ENCODE results near the gene RUNDC1.

RUNDC1 gene

DNA sequence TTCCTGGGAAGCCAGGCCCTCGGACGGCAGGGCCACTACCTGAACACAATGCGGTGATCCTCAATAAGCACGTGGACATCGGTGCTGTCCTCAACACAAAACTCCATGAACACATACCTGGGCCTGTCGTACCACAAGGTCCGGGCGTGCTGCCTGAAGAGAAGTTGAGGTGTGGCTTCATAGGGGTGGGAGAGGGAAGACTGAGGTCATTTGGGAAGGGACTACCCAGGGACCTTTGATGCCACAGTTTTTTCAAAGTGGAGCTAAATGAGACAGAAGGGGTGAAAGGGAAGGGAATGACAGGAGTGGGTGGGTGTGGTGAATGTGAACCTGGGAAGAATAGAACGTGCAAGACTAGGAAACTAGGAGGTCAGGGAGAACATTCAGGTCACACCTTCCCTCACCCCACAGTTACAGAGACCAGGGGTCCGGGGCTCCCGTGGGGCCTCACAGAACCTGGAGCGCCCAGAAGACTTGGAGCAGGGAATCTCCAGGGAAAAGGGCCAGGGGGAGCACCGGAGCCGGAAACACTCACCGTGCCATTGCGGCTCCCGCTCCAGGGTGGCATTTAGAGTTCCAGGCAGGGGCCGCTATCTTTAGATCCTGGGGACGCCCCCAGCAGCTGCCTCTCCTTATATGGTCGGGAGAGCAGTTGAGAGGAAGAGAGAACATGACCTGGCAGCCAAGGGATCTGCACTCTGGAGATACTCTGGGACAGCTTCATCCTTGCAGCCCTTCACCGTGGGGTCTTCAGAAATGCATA is 673 bp upstream of the RUNDC1 start, which contains the start of gene PTGES3L:
PTGES3L (minus strand) TSS at position 570 of the 763 bp plus-strand sequence; CDS start at position 543, 27 bp downstream.
- no peak for TF ChIP-seq CTCF (IDR thresholded peaks at IDR 0.05; ENCODE audit: insufficient read depth, low read depth, low read length, missing control alignments)
- DNase-seq (ENCODE audit: low read depth) = no peak
- peak within 1 kb of the TSS; percentile 84 for H3K4me3 ChIP-seq (ENCODE audit: low read length)

GRCh38 chr17:42980766-42981397 is 517 bp downstream of the RUNDC1 start:
- peak; percentile 12 for TF ChIP-seq CTCF (IDR thresholded peaks at IDR 0.05; ENCODE audit: insufficient read depth, low read depth, low read length, missing control alignments)
- peak; percentile 72 for DNase-seq (ENCODE audit: low read depth)
- peak overlapping the region; percentile 84 for H3K4me3 ChIP-seq (ENCODE audit: low read length)

GRCh38 chr17:42982266-42982665 is 1.9 kb downstream of the RUNDC1 start:
- no peak overlapping the region for H3K4me3 ChIP-seq (ENCODE audit: low read length)
- TF ChIP-seq CTCF (IDR thresholded peaks at IDR 0.05; ENCODE audit: insufficient read depth, low read depth, low read length, missing control alignments) = no peak
- DNase-seq (ENCODE audit: low read depth) = no peak

- H3K4me3 ChIP-seq (ENCODE audit: low read length) = no peak overlapping the region
- no peak for TF ChIP-seq CTCF (IDR thresholded peaks at IDR 0.05; ENCODE audit: insufficient read depth, low read depth, low read length, missing control alignments)
- no peak for DNase-seq (ENCODE audit: low read depth)
Measured at GRCh38 chr17:42985225-42985624, 4.9 kb downstream of the RUNDC1 start.

DNA sequence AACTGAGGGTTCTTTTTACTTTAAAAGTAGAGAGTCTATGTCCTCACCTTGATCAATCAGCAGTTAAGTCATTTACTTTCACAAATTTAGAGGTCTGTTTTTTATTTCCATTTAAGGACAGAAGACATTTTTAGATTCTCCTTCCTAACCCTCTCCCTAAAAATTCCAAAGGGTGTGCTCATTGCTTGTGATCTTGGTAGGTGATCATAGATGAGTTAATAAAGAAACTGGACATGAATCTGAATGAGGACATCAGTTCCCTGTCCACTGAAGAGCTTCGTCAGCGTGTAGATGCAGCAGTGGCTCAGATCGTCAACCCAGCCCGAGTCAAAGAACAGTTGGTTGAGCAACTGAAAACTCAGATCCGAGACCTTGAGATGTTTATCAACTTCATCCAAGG is 8.8 kb downstream of the RUNDC1 start:
- DNase-seq (ENCODE audit: low read depth) = no peak
- TF ChIP-seq CTCF (IDR thresholded peaks at IDR 0.05; ENCODE audit: insufficient read depth, low read depth, low read length, missing control alignments) = no peak
- no peak overlapping the region for H3K4me3 ChIP-seq (ENCODE audit: low read length)

DNA sequence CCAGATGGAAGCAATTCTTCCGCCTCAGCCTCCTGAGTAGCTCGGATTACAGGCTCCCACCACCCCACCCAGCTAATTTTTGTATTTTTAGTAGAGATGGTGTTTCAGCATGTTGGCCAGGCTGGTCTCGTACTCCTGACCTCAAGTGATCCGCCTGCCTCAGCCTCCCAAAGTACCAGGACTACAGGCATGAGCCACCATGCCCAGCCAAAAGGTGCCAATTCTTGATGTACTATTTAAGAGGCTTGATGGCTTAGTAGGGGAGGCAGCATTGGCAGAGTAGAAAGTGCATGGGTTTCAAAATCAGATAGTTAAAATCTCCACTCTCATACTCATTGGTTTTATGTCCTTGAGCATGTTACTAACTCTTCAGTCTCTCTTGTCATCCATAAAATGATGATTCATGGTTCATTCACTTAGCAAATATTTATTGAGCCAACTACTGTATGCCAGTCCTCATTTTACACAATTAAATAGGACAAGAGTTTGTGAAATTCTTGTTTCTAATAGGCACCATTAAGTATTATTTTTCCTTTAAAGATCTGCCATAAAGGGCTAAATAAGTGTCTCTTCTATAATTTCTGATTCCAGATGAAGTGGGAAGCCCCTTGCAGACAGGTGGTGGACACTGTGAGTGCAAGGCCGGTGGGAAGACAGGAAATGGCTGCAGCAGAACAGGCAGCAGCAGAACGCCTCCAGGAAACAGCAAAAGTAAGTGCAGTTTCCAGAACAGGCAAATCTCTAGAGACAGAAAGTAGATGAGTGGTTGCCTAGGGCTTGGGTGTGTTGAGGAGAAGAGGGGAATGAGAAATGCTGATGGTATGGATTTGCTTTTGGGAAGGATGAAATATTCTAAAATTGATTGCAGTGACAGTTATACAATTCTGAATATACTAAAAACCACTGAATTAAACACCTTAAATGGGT is 9.6 kb downstream of the RUNDC1 start:
- no peak for TF ChIP-seq CTCF (IDR thresholded peaks at IDR 0.05; ENCODE audit: insufficient read depth, low read depth, low read length, missing control alignments)
- peak; percentile 77 for DNase-seq (ENCODE audit: low read depth)
- H3K4me3 ChIP-seq (ENCODE audit: low read length) = no peak overlapping the region
